ENCODE results near the gene CD4. TPM values are rescaled to one million over a fixed set of nuclear protein-coding genes. Genes with fewer than 3 reads are reported as not detected.

Gene CD4
- total RNA-seq, 3 donors from 2014 or later: 42.0 to 76.9 (median 51.4) TPM

DNA sequence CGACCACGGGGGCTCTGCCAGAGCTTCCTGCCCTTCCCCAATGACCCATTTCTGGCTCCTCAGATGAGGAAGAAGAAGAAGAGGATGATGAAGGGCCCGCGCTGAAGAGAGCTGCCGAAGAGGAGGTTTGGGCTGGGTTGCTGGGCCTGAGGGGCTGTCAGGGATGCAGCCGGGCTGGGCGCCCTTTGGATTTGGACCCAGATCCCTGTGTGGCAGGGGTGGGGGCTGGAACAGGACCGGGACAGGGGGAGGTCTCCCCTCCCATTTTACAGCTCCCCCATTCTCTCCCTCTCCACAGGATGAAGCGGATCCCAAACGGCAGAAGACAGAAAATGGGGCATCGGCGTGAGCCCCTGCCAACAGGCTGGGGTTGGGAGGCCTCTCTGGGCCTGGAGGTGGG is 19.2 kb upstream of the CD4 start:
- DNase-seq (no peak), ATAC-seq (no peak)
- no peaks in the 10 kb centered on the region for H3K9me3 Mint-ChIP-seq
- H3K36me3 Mint-ChIP-seq (ENCODE audit: insufficient read depth): peaks cover 8% of the 10 kb centered on the region
- H3K27me3 Mint-ChIP-seq (ENCODE audit: low read depth): peaks cover 40% of the 10 kb centered on the region
- no peak overlapping the region for H3K4me3 Mint-ChIP-seq
- H3K4me1 Mint-ChIP-seq (ENCODE audit: low read depth): peaks cover 57% of the 10 kb centered on the region

DNA sequence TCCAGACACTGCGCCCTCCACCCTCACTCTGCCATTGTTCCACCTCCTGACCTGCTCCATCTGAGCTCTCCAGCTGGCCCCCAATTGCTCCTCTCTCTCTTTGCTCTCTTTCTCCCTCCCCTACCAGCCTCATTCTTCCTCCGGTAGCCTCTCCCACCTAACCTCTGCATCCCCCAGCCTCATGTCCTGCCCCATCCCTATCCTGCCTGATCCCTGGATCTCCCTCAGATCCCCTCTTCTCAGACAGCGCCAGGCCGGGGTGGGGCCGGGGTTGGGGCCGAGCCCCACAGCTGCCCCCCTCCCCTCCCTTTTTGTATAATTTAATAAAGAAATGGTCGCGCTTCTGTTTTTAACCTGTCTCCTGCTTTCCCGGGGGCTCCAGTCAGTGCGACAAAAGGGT is 18.7 kb upstream of the CD4 start:
- ATAC-seq (no peak), DNase-seq (no peak)
- Mint-ChIP-seq H3K9me3 (no peaks in the 10 kb centered on the region), H3K36me3 (ENCODE audit: insufficient read depth) (peaks cover 8% of the 10 kb centered on the region), H3K27me3 (ENCODE audit: low read depth) (peaks cover 37% of the 10 kb centered on the region), H3K4me1 (ENCODE audit: low read depth) (peaks cover 57% of the 10 kb centered on the region), H3K4me3 (no peak overlapping the region)

- DNase-seq: no peak
- H3K36me3 Mint-ChIP-seq (ENCODE audit: insufficient read depth): peaks cover 8% of the 10 kb centered on the region
- peaks cover 35% of the 10 kb centered on the region for H3K27me3 Mint-ChIP-seq (ENCODE audit: low read depth)
- peaks cover 58% of the 10 kb centered on the region for H3K4me1 Mint-ChIP-seq (ENCODE audit: low read depth)
- no peaks in the 10 kb centered on the region for H3K9me3 Mint-ChIP-seq
- H3K4me3 Mint-ChIP-seq: no peak overlapping the region
- no peak for ATAC-seq
These were observed 18.2 kb upstream of the CD4 start for GRCh38 chr12:6771091-6771495.

DNA sequence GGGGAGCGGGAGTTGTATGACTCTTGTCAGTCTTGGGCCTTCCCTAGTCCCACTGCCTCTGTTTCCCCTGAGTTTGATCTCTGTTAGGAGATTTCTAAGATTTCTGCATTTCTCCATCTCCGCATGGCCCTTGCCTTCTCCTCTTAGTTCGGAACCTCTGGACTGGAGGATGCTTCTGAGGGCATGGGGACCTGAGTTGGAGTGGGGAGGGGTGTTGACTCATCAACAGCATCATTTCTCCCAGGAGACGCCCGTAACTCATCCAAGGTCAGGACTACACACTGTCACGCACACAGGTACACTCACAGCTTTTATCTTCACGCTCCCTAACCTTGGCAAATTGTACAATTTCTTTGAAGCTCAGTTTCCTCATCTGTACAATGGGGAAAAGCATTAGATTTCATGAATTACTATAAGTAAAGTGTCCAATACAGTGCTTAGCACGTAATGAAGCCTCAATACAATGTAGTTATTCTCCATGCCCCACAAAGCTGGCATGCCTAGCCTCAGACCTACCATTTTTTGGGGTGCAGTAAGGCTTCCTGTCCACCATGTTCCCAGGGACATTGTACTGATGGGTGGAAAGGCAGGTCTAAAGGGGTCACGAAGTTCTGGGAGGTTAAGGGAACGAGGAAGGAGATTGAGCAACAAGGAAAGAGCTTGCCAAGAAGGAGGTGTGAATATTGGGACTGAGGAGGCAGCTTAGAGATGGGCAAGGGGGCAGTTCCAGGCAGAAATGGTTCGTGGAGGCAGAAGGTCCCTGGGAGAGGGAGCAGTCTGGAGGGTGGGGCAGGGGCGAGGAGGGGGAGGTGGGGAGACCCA is 17.6 kb upstream of the CD4 start:
- peaks cover 8% of the 10 kb centered on the region for H3K36me3 Mint-ChIP-seq (ENCODE audit: insufficient read depth)
- no peaks in the 10 kb centered on the region for H3K9me3 Mint-ChIP-seq
- DNase-seq (no peak), ATAC-seq (no peak)
- peaks cover 63% of the 10 kb centered on the region for H3K4me1 Mint-ChIP-seq (ENCODE audit: low read depth)
- H3K27me3 Mint-ChIP-seq (ENCODE audit: low read depth): peaks cover 39% of the 10 kb centered on the region
- H3K4me3 Mint-ChIP-seq: peak overlapping the region; percentile 77

- peak; percentile 53 to 59 for ATAC-seq
- Mint-ChIP-seq H3K9me3 (no peaks in the 10 kb centered on the region), H3K36me3 (ENCODE audit: insufficient read depth) (peaks cover 8% of the 10 kb centered on the region), H3K4me3 (peak within 1 kb of the TSS; percentile 77), H3K27me3 (ENCODE audit: low read depth) (peaks cover 39% of the 10 kb centered on the region), H3K4me1 (ENCODE audit: low read depth) (peaks cover 60% of the 10 kb centered on the region)
- peak; percentile 65 for DNase-seq
These were observed 17.0 kb upstream of the CD4 start, which contains the start of gene LAG3 for GRCh38 chr12:6772331-6772695. TSS of gene LAG3 (plus strand) at chr12:6772520. CDS start at chr12:6772853, 333 bp downstream.

DNA sequence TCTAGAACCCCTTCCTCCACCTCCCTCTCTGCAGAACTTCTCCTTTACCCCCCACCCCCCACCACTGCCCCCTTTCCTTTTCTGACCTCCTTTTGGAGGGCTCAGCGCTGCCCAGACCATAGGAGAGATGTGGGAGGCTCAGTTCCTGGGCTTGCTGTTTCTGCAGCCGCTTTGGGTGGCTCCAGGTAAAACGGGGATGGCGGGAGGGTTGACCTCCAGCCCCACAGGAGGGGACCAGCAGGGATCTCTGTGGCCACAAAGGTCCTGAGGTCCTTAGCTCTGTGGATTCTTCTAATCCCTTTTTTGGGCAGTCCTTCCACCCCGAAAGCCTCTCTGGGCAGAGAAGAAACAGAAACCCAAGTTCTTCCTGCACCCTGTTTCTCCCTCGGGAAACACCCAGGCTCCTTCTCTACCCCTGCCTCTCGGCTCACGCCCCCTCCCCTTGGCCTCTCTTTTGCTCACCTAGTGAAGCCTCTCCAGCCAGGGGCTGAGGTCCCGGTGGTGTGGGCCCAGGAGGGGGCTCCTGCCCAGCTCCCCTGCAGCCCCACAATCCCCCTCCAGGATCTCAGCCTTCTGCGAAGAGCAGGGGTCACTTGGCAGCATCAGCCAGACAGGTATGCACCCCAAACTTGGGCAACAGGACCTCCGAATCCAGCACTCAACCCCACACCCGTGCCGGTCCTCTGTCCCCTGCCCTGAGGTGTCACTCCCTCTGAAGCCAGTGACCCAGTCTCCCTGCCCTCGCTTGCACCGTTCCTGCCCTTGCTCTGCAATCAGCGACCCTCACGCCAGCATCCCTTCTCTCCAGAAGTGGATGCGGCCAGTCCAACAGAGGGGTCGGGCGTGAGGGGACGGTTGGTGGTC is 16.4 kb upstream of the CD4 start:
- H3K4me3 Mint-ChIP-seq: peak overlapping the region; percentile 77
- no peaks in the 10 kb centered on the region for H3K9me3 Mint-ChIP-seq
- peaks cover 8% of the 10 kb centered on the region for H3K36me3 Mint-ChIP-seq (ENCODE audit: insufficient read depth)
- ATAC-seq (no peak), DNase-seq (no peak)
- H3K4me1 Mint-ChIP-seq (ENCODE audit: low read depth): peaks cover 57% of the 10 kb centered on the region
- H3K27me3 Mint-ChIP-seq (ENCODE audit: low read depth): peaks cover 33% of the 10 kb centered on the region

DNA sequence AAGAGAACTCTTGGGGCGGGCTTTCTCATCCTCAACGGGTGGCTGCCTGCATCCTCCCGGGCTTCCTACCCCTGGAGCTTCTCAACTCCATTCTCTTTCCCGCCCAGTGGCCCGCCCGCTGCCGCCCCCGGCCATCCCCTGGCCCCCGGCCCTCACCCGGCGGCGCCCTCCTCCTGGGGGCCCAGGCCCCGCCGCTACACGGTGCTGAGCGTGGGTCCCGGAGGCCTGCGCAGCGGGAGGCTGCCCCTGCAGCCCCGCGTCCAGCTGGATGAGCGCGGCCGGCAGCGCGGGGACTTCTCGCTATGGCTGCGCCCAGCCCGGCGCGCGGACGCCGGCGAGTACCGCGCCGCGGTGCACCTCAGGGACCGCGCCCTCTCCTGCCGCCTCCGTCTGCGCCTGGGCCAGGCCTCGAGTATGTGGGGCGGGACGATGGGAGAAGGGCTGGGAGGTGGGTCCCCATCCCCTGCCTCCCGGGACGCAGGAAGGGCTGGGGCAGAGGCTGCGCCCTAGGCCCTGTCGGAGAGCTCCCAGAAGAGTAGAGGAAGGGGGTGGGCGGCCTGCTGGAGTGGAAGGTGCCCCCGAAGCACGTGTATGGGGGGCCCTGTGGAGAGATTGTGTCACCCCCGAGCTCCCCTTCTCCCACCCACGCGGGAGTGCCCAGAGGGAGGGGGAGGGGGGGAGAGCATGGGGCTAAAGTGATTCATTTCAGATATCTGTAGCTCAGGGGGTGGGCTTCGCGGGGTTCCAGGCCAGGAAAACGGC is 15.6 kb upstream of the CD4 start:
- Mint-ChIP-seq H3K4me3 (peak overlapping the region; percentile 83), H3K4me1 (ENCODE audit: low read depth) (peaks cover 63% of the 10 kb centered on the region), H3K36me3 (ENCODE audit: insufficient read depth) (peaks cover 8% of the 10 kb centered on the region), H3K27me3 (ENCODE audit: low read depth) (peaks cover 27% of the 10 kb centered on the region), H3K9me3 (no peaks in the 10 kb centered on the region)
- ATAC-seq (peak; percentile 24 to 25), DNase-seq (peak; percentile 65)

- peaks cover 25% of the 10 kb centered on the region for H3K27me3 Mint-ChIP-seq (ENCODE audit: low read depth)
- no peaks in the 10 kb centered on the region for H3K9me3 Mint-ChIP-seq
- H3K36me3 Mint-ChIP-seq (ENCODE audit: insufficient read depth): peaks cover 8% of the 10 kb centered on the region
- ATAC-seq (peak; percentile 15 to 23), DNase-seq (no peak)
- peak overlapping the region; percentile 83 for H3K4me3 Mint-ChIP-seq
- peaks cover 69% of the 10 kb centered on the region for H3K4me1 Mint-ChIP-seq (ENCODE audit: low read depth)
These were observed 14.7 kb upstream of the CD4 start for GRCh38 chr12:6774499-6775062.

- ATAC-seq (no peak), DNase-seq (no peak)
- Mint-ChIP-seq H3K9me3 (no peaks in the 10 kb centered on the region), H3K27me3 (ENCODE audit: low read depth) (peaks cover 25% of the 10 kb centered on the region), H3K36me3 (ENCODE audit: insufficient read depth) (peaks cover 8% of the 10 kb centered on the region), H3K4me1 (ENCODE audit: low read depth) (peaks cover 76% of the 10 kb centered on the region), H3K4me3 (peak overlapping the region; percentile 83)
These were observed 13.8 kb upstream of the CD4 start for GRCh38 chr12:6775185-6776174.

DNA sequence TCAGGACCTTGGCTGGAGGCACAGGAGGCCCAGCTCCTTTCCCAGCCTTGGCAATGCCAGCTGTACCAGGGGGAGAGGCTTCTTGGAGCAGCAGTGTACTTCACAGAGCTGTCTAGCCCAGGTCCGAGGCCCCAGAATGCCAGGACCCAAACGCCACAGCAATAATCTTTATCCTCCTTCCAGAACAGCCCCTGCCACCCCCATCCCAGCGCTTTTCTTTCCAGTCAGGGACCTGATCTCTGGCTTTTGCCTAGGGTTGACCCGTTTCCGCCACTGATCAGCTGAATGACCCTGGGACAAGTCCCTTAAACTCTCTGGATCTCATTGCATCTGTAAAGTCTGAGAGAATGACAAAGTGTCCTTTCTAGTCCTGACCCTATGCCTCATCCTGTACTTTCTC is 11.9 kb upstream of the CD4 start:
- Mint-ChIP-seq H3K4me3 (no peak overlapping the region), H3K9me3 (no peaks in the 10 kb centered on the region)

DNA sequence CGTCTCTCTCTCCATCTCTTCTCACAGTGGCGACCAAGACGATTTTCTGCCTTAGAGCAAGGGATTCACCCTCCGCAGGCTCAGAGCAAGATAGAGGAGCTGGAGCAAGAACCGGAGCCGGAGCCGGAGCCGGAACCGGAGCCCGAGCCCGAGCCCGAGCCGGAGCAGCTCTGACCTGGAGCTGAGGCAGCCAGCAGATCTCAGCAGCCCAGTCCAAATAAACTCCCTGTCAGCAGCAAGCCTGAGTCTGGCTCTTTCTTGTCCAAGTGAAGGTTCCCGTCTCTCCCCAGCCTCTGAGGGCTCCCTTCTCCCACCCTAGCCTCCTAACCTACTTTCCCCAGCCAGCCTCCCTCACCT is 11.1 kb upstream of the CD4 start:
- Mint-ChIP-seq H3K36me3 (ENCODE audit: insufficient read depth) (peaks cover 6% of the 10 kb centered on the region), H3K4me1 (ENCODE audit: low read depth) (peaks cover 68% of the 10 kb centered on the region)
- ATAC-seq: no peak

More for the DNA sequence above, 11.9 kb upstream of the CD4 start:
- Mint-ChIP-seq H3K36me3 (ENCODE audit: insufficient read depth) (peaks cover 6% of the 10 kb centered on the region), H3K4me1 (ENCODE audit: low read depth) (peaks cover 70% of the 10 kb centered on the region), H3K27me3 (ENCODE audit: low read depth) (peaks cover 21% of the 10 kb centered on the region)
- ATAC-seq: no peak
- DNase-seq: no peak

GRCh38 chr12:6778574-6779550 is 10.5 kb upstream of the CD4 start:
- Mint-ChIP-seq H3K36me3 (ENCODE audit: insufficient read depth) (peaks cover 6% of the 10 kb centered on the region), H3K27me3 (ENCODE audit: low read depth) (peaks cover 18% of the 10 kb centered on the region), H3K9me3 (no peaks in the 10 kb centered on the region), H3K4me3 (peak overlapping the region; percentile 83), H3K4me1 (ENCODE audit: low read depth) (peaks cover 72% of the 10 kb centered on the region)
- DNase-seq: peak; percentile 84
- ATAC-seq: peak; percentile 74 to 78

More for the DNA sequence above, 11.1 kb upstream of the CD4 start:
- Mint-ChIP-seq H3K9me3 (no peaks in the 10 kb centered on the region), H3K27me3 (ENCODE audit: low read depth) (peaks cover 20% of the 10 kb centered on the region), H3K4me3 (peak overlapping the region; percentile 83)
- DNase-seq: no peak
